Neural cell (in vitro differentiated cells): ENCODE measurements around the gene TOLLIP. TPM values are rescaled to one million over a fixed set of nuclear protein-coding genes. Genes with fewer than 3 reads are reported as not detected.

Experiments
- H2AFZ ChIP-seq: fragments of 200-600, 300-800 bp; sonication (generic), shearing (Covaris generic); 2 replicates; pipeline ENCODE4 v1.6.0; 2014; ENCODE audit warnings: low read depth, mild to moderate bottlenecking, antibody characterized with exemption, low read length, moderate library complexity
- H3F3A ChIP-seq: fragments of 200-600 bp; shearing (Covaris generic); 2 replicates; pipeline ENCODE4 v1.6.1; 2016; ENCODE audit warnings: mild to moderate bottlenecking, moderate library complexity, mixed read lengths, antibody characterized with exemption, low read length; ENCODE audit not compliant: insufficient read depth, poor library complexity, severe bottlenecking
- H3K27ac ChIP-seq: fragments of 200-600, 300-800 bp; sonication (generic), shearing (Covaris generic); 2 replicates; pipeline ENCODE4 v1.5.1; 2014; ENCODE audit warnings: mild to moderate bottlenecking, low read length, moderate library complexity
- H3K27me3 ChIP-seq: fragments of 300-800, 200-600 bp; sonication (generic), shearing (Covaris generic); 2 replicates; pipeline ENCODE4 v1.6.0; 2014; ENCODE audit warnings: mild to moderate bottlenecking, low read depth, low read length, moderate library complexity; ENCODE audit not compliant: insufficient read depth
- H3K36me3 ChIP-seq: fragments of 300-800, 200-600 bp; sonication (generic), shearing (Covaris generic); 2 replicates; pipeline ENCODE4 v1.5.1; 2014; ENCODE audit warnings: mild to moderate bottlenecking, antibody characterized with exemption, low read length, moderate library complexity; ENCODE audit not compliant: insufficient read depth
- H3K4me2 ChIP-seq: fragments of 300-800, 200-600 bp; sonication (generic), shearing (Covaris generic); 2 replicates; pipeline ENCODE4 v1.6.0; 2014; ENCODE audit warnings: mild to moderate bottlenecking, low read length
- H3K4me3 ChIP-seq: fragments of 300-800, 200-600 bp; sonication (generic), shearing (Covaris generic); 2 replicates; pipeline ENCODE4 v1.5.1; 2014; ENCODE audit warnings: mild to moderate bottlenecking, low read length, moderate library complexity
- H3K79me2 ChIP-seq: fragments of 200-600 bp; shearing (Covaris generic); replicated peaks from 2 replicates; pipeline ENCODE4 v1.6.0; 2014; ENCODE audit warnings: mild to moderate bottlenecking, low read length, moderate library complexity; ENCODE audit not compliant: insufficient read depth
- H3K9ac ChIP-seq: fragments of 300-800, 200-600 bp; sonication (generic), shearing (Covaris generic); 2 replicates; pipeline ENCODE4 v1.6.1; 2016; ENCODE audit warnings: mild to moderate bottlenecking, low read length, mixed read lengths
- H3K9me2 ChIP-seq: fragments of 200-600 bp; shearing (Covaris generic); 2 replicates; pipeline ENCODE4 v1.6.1; 2016; ENCODE audit warnings: mild to moderate bottlenecking, low read length, mixed read lengths; ENCODE audit not compliant: insufficient read depth
- H3K9me3 ChIP-seq: fragments of 200-600, 300-800 bp; sonication (generic), shearing (Covaris generic); 2 replicates; pipeline ENCODE4 v1.6.1; 2016; ENCODE audit warnings: mild to moderate bottlenecking, mixed run types, low read length, moderate library complexity, mixed read lengths
- H4K20me1 ChIP-seq: fragments of 200-600 bp; shearing (Covaris generic); 2 replicates; pipeline ENCODE4 v1.6.1; 2016; ENCODE audit warnings: mild to moderate bottlenecking, mixed run types; ENCODE audit not compliant: insufficient read depth
- EP300 ChIP-seq: fragments of 450-650 bp; conservative IDR thresholded peaks from 2 replicates; pipeline ENCODE4 v1.6.1; 2014; ENCODE audit warnings: antibody characterized with exemption, mild to moderate bottlenecking, moderate library complexity; ENCODE audit not compliant: poor library complexity, severe bottlenecking
- EZH2 ChIP-seq: fragments of 200-600, 300-800 bp; shearing (Covaris generic), sonication (generic); IDR thresholded peaks from 2 replicates; pipeline ENCODE4 v1.6.1; 2014; ENCODE audit warnings: antibody characterized with exemption, low read length, borderline replicate concordance, mild to moderate bottlenecking; ENCODE audit not compliant: insufficient read depth, poor library complexity, severe bottlenecking
- MXI1 ChIP-seq: fragments of 450-650 bp; conservative IDR thresholded peaks from 2 replicates; pipeline ENCODE4 v1.6.1; 2014; ENCODE audit warnings: antibody characterized with exemption, mild to moderate bottlenecking; ENCODE audit not compliant: poor library complexity, severe bottlenecking
- POLR2AphosphoS5 ChIP-seq: IDR thresholded peaks from 2 replicates; pipeline ENCODE4 v1.6.1; 2012
- RAD21 ChIP-seq: fragments of 450-650 bp; conservative IDR thresholded peaks from 2 replicates; pipeline ENCODE4 v1.6.1; 2014; ENCODE audit warnings: antibody characterized with exemption, mild to moderate bottlenecking, moderate library complexity
- SMC3 ChIP-seq: fragments of 450-650 bp; conservative IDR thresholded peaks from 2 replicates; pipeline ENCODE4 v1.6.1; 2014; ENCODE audit warnings: antibody characterized with exemption, mild to moderate bottlenecking, moderate library complexity; ENCODE audit not compliant: poor library complexity
- TAF1 ChIP-seq: IDR thresholded peaks from 2 replicates; pipeline ENCODE4 v1.6.1; 2012; ENCODE audit warnings: low read depth
- polyA plus RNA-seq: library from polyadenylated mRNA; depleted of rRNA; stranded (reverse); fragments of >200 nt; gene quantifications from 2 replicates; pipeline ENCODE4 v1.2.3, GENCODE V29; 2014
- TF ChIP-seq, protein P1 (sequence below): IDR thresholded peaks from 2 replicates; pipeline ENCODE4 v1.6.1; 2012; ENCODE audit warnings: borderline replicate concordance
- TF ChIP-seq, protein P2 (sequence below): fragments of 450-650 bp; IDR thresholded peaks from 2 replicates; pipeline ENCODE4 v1.5.1; 2014; ENCODE audit warnings: antibody characterized with exemption, mild to moderate bottlenecking, moderate library complexity; ENCODE audit not compliant: poor library complexity, severe bottlenecking

The TOLLIP gene
- polyA plus RNA-seq, 1 donor from 2014 or later = 24.1 TPM

DNA sequence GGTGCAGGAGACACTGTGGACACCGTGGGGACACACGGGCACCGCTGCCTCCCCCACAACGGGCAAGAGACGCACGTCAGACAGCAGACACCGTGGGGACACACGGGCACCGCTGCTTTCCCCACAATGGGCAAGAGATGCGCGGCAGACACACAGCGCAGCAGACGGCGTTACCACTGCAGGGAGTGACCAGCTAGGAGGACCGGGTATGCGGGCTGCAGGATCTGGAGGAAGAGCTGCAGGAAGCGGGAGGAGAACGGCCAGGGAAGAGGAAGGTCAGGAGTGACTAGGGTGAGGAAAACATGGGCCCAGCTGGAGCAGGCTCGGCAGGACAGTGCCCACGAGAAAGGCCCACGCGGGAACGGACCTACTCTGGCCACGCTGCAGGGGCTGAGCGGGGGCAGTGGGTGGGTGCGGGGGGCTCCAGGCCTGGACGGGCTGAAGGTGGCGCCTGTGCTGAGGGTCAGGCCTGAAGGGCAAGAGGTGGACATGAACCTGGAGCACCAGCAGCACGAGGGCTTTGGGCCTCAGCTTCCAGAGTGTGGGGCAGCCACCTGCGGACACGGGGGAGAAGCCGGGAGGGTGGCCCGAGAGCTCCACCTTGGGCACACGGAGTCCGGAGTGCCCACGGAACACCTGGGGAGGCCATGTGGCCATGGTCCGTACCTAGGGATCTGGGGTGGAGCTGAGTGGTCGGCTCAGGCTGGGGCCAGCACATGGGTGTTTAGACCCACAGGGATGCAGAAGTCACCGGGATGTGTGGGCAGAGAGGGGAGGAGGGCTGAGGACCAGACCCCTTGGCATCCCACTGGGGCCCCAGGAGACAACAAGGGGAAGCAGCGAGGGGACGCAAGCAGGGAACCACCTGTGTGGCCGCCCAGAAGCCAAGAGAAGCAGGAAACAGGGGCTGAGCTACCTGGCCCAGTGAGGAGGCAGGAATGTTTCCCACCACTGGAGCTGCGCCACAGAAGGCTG lies 16.5 kb downstream of the TOLLIP start:
- no peaks in the 10 kb centered on the region for H3K36me3 ChIP-seq
- no peak overlapping the region for H3K4me3 ChIP-seq
- H3K4me2 ChIP-seq = no peak overlapping the region
- H3K9me3 ChIP-seq = no peaks in the 10 kb centered on the region
- TF ChIP-seq EZH2 (no peak), RAD21 (no peak), MXI1 (no peak), TAF1 (no peak), POLR2AphosphoS5 (no peak), EP300 (no peak), SMC3 (no peak)
- TF ChIP-seq, protein P1, sequence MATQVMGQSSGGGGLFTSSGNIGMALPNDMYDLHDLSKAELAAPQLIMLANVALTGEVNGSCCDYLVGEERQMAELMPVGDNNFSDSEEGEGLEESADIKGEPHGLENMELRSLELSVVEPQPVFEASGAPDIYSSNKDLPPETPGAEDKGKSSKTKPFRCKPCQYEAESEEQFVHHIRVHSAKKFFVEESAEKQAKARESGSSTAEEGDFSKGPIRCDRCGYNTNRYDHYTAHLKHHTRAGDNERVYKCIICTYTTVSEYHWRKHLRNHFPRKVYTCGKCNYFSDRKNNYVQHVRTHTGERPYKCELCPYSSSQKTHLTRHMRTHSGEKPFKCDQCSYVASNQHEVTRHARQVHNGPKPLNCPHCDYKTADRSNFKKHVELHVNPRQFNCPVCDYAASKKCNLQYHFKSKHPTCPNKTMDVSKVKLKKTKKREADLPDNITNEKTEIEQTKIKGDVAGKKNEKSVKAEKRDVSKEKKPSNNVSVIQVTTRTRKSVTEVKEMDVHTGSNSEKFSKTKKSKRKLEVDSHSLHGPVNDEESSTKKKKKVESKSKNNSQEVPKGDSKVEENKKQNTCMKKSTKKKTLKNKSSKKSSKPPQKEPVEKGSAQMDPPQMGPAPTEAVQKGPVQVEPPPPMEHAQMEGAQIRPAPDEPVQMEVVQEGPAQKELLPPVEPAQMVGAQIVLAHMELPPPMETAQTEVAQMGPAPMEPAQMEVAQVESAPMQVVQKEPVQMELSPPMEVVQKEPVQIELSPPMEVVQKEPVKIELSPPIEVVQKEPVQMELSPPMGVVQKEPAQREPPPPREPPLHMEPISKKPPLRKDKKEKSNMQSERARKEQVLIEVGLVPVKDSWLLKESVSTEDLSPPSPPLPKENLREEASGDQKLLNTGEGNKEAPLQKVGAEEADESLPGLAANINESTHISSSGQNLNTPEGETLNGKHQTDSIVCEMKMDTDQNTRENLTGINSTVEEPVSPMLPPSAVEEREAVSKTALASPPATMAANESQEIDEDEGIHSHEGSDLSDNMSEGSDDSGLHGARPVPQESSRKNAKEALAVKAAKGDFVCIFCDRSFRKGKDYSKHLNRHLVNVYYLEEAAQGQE = no peak
- TF ChIP-seq, protein P2, sequence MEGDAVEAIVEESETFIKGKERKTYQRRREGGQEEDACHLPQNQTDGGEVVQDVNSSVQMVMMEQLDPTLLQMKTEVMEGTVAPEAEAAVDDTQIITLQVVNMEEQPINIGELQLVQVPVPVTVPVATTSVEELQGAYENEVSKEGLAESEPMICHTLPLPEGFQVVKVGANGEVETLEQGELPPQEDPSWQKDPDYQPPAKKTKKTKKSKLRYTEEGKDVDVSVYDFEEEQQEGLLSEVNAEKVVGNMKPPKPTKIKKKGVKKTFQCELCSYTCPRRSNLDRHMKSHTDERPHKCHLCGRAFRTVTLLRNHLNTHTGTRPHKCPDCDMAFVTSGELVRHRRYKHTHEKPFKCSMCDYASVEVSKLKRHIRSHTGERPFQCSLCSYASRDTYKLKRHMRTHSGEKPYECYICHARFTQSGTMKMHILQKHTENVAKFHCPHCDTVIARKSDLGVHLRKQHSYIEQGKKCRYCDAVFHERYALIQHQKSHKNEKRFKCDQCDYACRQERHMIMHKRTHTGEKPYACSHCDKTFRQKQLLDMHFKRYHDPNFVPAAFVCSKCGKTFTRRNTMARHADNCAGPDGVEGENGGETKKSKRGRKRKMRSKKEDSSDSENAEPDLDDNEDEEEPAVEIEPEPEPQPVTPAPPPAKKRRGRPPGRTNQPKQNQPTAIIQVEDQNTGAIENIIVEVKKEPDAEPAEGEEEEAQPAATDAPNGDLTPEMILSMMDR = no peak
- H3K27me3 ChIP-seq = no peaks in the 10 kb centered on the region
- no peaks in the 10 kb centered on the region for H3F3A ChIP-seq
- H3K27ac ChIP-seq = no peak overlapping the region
- H3K9ac ChIP-seq = no peak overlapping the region
- peaks cover 9% of the 10 kb centered on the region for H3K79me2 ChIP-seq
- H2AFZ ChIP-seq = no peak overlapping the region
- H3K9me2 ChIP-seq = no peaks in the 10 kb centered on the region
- no peaks in the 10 kb centered on the region for H4K20me1 ChIP-seq

DNA sequence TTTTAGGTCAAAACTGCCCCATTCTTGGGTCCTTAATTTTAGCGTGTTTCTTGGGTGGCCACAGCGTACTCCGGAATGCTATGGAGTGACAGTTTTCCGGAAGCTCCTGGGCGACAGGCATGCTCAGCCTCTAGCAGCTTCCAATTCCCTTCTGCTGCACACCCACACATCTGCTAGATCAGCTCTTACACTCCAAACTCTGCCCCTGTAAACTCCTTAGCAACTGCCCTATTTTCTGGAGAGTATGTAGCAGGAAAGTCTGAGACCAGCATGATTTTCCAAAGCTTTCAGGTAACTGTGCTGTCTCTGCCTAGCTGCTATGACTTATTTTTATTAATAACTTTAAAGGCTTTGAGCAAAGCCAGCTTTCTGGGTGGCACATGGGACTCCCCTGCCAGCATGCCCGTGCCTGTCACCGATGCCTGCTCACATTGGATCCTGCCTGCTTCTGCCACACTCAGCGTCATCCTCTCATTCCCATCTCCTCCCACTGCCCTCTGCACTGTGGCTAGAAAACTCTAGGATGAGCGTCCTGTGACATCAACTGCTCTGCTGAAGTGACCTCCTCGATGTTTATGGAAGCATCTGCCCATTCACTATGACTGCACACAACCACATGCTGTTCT lies 17.3 kb downstream of the TOLLIP start:
- no peaks in the 10 kb centered on the region for H3K36me3 ChIP-seq

More for the DNA sequence above, 17.3 kb downstream of the TOLLIP start:
- no peak overlapping the region for H3K9ac ChIP-seq
- H3F3A ChIP-seq = no peaks in the 10 kb centered on the region
- H3K4me2 ChIP-seq = no peak overlapping the region
- no peaks in the 10 kb centered on the region for H3K9me2 ChIP-seq
- no peaks in the 10 kb centered on the region for H4K20me1 ChIP-seq
- H2AFZ ChIP-seq = no peak overlapping the region
- H3K27me3 ChIP-seq = no peaks in the 10 kb centered on the region
- H3K4me3 ChIP-seq = no peak overlapping the region
- H3K9me3 ChIP-seq = no peaks in the 10 kb centered on the region
- TF ChIP-seq TAF1 = no peak
- TF ChIP-seq SMC3 = no peak
- no peak for TF ChIP-seq EZH2
- TF ChIP-seq RAD21 = no peak
- TF ChIP-seq MXI1 = no peak
- no peak for TF ChIP-seq POLR2AphosphoS5
- TF ChIP-seq, protein P2 = no peak
- TF ChIP-seq, protein P1 = no peak
- TF ChIP-seq EP300 = no peak
- H3K79me2 ChIP-seq = peaks cover 3% of the 10 kb centered on the region
- H3K27ac ChIP-seq = no peak overlapping the region
